Mammary epithelial cell (primary cell): ENCODE data around the gene MRPL24.

Source experiments
- EZH2 ChIP-seq: IDR thresholded peaks from 2 replicates; pipeline ENCODE4 v1.6.1; 2012; ENCODE audit warnings: low read length, inconsistent platforms, borderline replicate concordance
- TF ChIP-seq, protein P1 (sequence below), 2 donors: IDR thresholded peaks in 1 of 2; conservative IDR thresholded peaks in 1 of 2; 2 replicates each; pipeline ENCODE4 v1.5.1; 2011 to 2012; ENCODE audit warnings: inconsistent platforms in 2 of 2, low read length in 2 of 2, mild to moderate bottlenecking in 2 of 2, control low read depth in 1 of 2, low read depth in 1 of 2; ENCODE audit not compliant: insufficient read depth in 1 of 2; ENCODE audit errors: extremely low read depth in 1 of 2

DNA sequence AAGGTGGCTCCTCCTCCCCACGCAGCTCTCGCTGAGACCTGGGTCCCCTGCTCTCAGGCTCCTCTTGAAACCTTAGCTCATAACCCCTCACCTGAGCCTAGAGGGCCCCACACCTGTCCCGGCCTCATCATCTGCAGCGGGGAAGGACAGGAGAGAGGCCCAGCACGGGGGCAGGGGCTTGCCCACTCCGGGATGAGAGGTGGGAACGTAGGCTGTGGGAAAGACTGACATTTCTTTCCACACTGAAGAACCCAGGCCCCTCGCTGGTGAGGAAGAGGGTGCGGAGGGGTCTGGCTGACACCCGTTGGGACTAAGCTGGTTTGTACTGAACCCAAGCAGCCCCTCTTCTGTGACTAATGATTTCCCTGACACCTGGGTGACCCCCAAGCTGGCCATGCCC, 49.7 kb downstream of the MRPL24 start:
- TF ChIP-seq EZH2: no peak
- TF ChIP-seq, protein P1, sequence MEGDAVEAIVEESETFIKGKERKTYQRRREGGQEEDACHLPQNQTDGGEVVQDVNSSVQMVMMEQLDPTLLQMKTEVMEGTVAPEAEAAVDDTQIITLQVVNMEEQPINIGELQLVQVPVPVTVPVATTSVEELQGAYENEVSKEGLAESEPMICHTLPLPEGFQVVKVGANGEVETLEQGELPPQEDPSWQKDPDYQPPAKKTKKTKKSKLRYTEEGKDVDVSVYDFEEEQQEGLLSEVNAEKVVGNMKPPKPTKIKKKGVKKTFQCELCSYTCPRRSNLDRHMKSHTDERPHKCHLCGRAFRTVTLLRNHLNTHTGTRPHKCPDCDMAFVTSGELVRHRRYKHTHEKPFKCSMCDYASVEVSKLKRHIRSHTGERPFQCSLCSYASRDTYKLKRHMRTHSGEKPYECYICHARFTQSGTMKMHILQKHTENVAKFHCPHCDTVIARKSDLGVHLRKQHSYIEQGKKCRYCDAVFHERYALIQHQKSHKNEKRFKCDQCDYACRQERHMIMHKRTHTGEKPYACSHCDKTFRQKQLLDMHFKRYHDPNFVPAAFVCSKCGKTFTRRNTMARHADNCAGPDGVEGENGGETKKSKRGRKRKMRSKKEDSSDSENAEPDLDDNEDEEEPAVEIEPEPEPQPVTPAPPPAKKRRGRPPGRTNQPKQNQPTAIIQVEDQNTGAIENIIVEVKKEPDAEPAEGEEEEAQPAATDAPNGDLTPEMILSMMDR (conservative IDR thresholded peaks at IDR 0.05 in 1 of 2, IDR thresholded peaks at IDR 0.05 in 1 of 2; ENCODE audit: extremely low read depth in 1 of 2, insufficient read depth in 1 of 2, low read depth in 1 of 2, low read length in 2 of 2): no peak
